OCI-LY3 (cell line): ENCODE measurements around the gene MYL2.

Source experiments
- H2AFZ ChIP-seq: fragments of 200-600, 300-600 bp; shearing (Covaris generic); 2 replicates; pipeline ENCODE4 v1.6.0; 2014; ENCODE audit warnings: antibody characterized with exemption, low read depth, low read length
- H3K27ac ChIP-seq: fragments of 200-600, 300-600 bp; sonication (generic); 2 replicates; pipeline ENCODE4 v1.5.1; 2014; ENCODE audit warnings: mild to moderate bottlenecking, low read length, moderate library complexity, mixed read lengths
- H3K27me3 ChIP-seq: fragments of 200-600, 300-600 bp; sonication (generic); 2 replicates; pipeline ENCODE4 v1.6.1; 2014; ENCODE audit warnings: low read depth, low read length, mixed read lengths
- H3K36me3 ChIP-seq: fragments of 200-600, 300-600 bp; sonication (generic); replicated peaks from 2 replicates; pipeline ENCODE3; 2014; ENCODE audit warnings: low read depth, low read length, mixed read lengths
- H3K4me1 ChIP-seq: fragments of 300-600, 200-600 bp; sonication (generic); 2 replicates; pipeline ENCODE4 v1.6.1; 2014; ENCODE audit warnings: low read length, mixed read lengths
- H3K4me2 ChIP-seq: fragments of 200-600, 300-600 bp; sonication (generic); 2 replicates; pipeline ENCODE4 v1.6.1; 2014; ENCODE audit warnings: low read length, mixed read lengths
- H3K4me3 ChIP-seq: fragments of 300-600, 200-600 bp; sonication (generic); 2 replicates; pipeline ENCODE4 v1.5.1; 2014; ENCODE audit warnings: antibody characterized with exemption, mild to moderate bottlenecking, low read length, moderate library complexity
- H3K79me2 ChIP-seq: fragments of 300-600, 200-600 bp; shearing (Covaris generic); 2 replicates; pipeline ENCODE4 v1.6.1; 2014; ENCODE audit warnings: mild to moderate bottlenecking, low read length, mixed read lengths
- H3K9ac ChIP-seq: fragments of 300-600, 200-600 bp; shearing (Covaris generic); 2 replicates; pipeline ENCODE4 v1.6.0; 2014; ENCODE audit warnings: mild to moderate bottlenecking, low read length, moderate library complexity
- H3K9me3 ChIP-seq: fragments of 200-600, 300-600 bp; shearing (Covaris generic); 2 replicates; pipeline ENCODE4 v1.6.1; 2014; ENCODE audit warnings: low read length, mixed read lengths; ENCODE audit not compliant: insufficient read depth
- H4K20me1 ChIP-seq: fragments of 200-600, 300-600 bp; sonication (generic); 2 replicates; pipeline ENCODE4 v1.6.1; 2016; ENCODE audit warnings: low read length, mixed read lengths; ENCODE audit not compliant: insufficient read depth
- CTCF ChIP-seq: fragments of 200-600, 300-600 bp; sonication (generic); IDR thresholded peaks from 2 replicates; pipeline ENCODE4 v1.5.1; 2014; ENCODE audit warnings: antibody characterized with exemption, low read length, low read depth
- EZH2phosphoT487 ChIP-seq: fragments of 200-600 bp; shearing (Covaris generic); IDR thresholded peaks from 2 replicates; pipeline ENCODE4 v1.6.1; 2018; ENCODE audit warnings: antibody characterized with exemption, mixed run types, low read depth

The MYL2 gene

DNA sequence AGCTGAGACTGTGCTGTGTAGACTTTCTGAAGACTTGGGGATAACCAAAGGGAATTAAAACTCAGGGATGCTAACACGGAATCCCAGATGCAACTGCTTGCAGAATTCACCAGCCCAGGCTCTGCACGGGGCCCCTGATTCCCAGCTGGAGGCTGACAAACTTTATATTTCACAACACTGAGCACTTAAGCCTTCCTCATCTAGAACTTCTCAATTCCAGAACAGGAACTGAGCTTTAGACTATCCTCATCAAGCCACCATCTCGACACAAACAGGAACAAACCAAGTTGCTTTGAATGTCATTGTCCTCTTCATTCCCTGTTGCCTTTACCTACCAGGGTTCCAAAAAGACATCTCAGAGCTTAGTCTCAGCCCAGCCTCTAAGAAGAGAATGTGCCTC lies 51.4 kb downstream of the MYL2 start:
- H3K79me2 ChIP-seq, result no peaks in the 10 kb centered on the region
- H3K27me3 ChIP-seq, result peaks cover 3% of the 10 kb centered on the region; the same call in 1 of the 2 replicates
- no peak overlapping the region for H3K27ac ChIP-seq
- H3K4me3 ChIP-seq, result no peak overlapping the region
- H3K9me3 ChIP-seq, result no peaks in the 10 kb centered on the region
- no peak overlapping the region for H3K9ac ChIP-seq
- no peaks in the 10 kb centered on the region for H4K20me1 ChIP-seq
- H3K4me2 ChIP-seq, result no peak overlapping the region
- no peaks in the 10 kb centered on the region for H3K4me1 ChIP-seq
- no peak overlapping the region for H2AFZ ChIP-seq
- TF ChIP-seq CTCF, result no peak
- no peak for TF ChIP-seq EZH2phosphoT487
- H3K36me3 ChIP-seq, result no peaks in the 10 kb centered on the region

DNA sequence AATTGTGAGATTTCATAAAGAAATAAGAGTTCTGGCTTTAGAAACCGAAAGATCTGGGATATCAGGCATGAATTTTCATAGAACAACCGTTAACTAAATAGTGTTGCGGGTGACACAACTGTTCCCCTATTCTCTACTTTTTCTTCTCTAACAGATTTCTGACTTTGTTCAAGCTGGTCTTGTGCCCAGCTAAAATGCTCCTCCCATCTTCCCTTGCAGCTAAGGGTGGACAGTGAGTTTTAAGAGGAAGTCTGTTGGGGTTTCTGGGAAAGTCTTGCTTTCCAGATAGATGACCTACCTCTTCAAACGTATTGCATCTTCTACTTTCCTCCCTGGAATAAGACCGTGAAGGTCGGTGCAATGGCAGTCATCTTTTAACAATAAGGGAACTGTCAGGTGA lies 54.9 kb downstream of the MYL2 start:
- no peak overlapping the region for H3K9ac ChIP-seq
- H3K4me2 ChIP-seq, result no peak overlapping the region
- TF ChIP-seq CTCF, result no peak
- TF ChIP-seq EZH2phosphoT487, result no peak
- no peaks in the 10 kb centered on the region for H3K4me1 ChIP-seq
- no peaks in the 10 kb centered on the region for H4K20me1 ChIP-seq
- H3K27ac ChIP-seq, result no peak overlapping the region
- H3K27me3 ChIP-seq, result no peaks in the 10 kb centered on the region
- H3K9me3 ChIP-seq, result no peaks in the 10 kb centered on the region
- H2AFZ ChIP-seq, result no peak overlapping the region
- no peaks in the 10 kb centered on the region for H3K36me3 ChIP-seq
- H3K79me2 ChIP-seq, result no peaks in the 10 kb centered on the region
- no peak overlapping the region for H3K4me3 ChIP-seq

DNA sequence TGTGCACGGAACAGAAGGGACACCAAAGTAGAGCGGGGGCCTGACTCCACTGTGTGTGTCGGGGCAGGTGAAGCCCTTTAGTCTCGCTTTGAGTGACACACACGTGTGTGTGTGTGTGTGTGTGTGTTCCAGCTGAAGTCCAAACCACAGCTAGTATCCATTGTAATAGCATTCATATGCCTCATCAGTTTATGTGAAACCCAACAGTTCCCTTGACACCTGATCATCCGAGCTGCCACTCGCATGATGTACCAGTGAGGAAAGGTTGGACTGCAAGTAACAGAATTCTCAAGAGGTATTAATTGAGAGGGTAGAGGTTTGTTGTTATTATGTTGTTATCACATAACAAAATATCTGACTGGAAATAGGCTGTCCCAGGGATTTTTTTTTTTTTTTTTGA lies 57.2 kb downstream of the MYL2 start:
- Histone ChIP-seq H4K20me1 (no peaks in the 10 kb centered on the region), H3K27ac (no peak overlapping the region), H3K4me3 (no peak overlapping the region), H3K9ac (no peak overlapping the region), H3K9me3 (no peaks in the 10 kb centered on the region), H2AFZ (no peak overlapping the region), H3K36me3 (no peaks in the 10 kb centered on the region), H3K4me1 (no peaks in the 10 kb centered on the region), H3K27me3 (no peaks in the 10 kb centered on the region), H3K79me2 (no peaks in the 10 kb centered on the region), H3K4me2 (no peak overlapping the region)
- TF ChIP-seq CTCF, result no peak
- no peak for TF ChIP-seq EZH2phosphoT487

DNA sequence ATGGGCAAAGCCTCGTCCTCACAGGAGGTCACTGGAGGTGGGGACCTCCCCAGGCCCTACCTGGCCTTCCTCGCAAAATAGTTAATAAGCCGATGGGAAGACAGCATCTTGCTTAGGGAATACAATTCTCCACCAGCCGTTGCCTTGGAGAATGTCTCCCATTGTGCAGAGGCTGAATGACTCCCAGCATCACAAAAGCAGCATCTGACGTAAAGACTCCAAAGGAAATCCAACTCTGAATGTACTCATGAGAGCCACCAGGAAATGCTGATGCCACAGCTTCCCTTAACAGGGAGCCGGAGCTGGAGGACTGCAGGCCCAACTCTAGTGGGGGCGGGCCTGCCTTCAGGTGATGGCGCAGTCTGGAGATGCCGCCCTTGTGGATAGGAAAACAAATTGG lies 58.0 kb downstream of the MYL2 start:
- no peaks in the 10 kb centered on the region for H3K9me3 ChIP-seq

More for the DNA sequence above, 58.0 kb downstream of the MYL2 start:
- Histone ChIP-seq H3K4me2 (no peak overlapping the region), H3K4me1 (no peaks in the 10 kb centered on the region), H3K4me3 (no peak overlapping the region), H4K20me1 (no peaks in the 10 kb centered on the region), H2AFZ (no peak overlapping the region), H3K27ac (no peak overlapping the region), H3K9ac (no peak overlapping the region), H3K27me3 (no peaks in the 10 kb centered on the region), H3K36me3 (no peaks in the 10 kb centered on the region), H3K79me2 (no peaks in the 10 kb centered on the region)
- TF ChIP-seq CTCF, result no peak
- TF ChIP-seq EZH2phosphoT487, result no peak
